Effector CD4-positive, alpha-beta T cell (primary cell): ENCODE data around the gene RBMX2.
A peak's percentile ranks its signal among the peaks of the same experiment; 100 is the strongest.
"Not testable (repeated sequence)": the region's sequence is repeated elsewhere in the genome, so short reads cannot be mapped to it uniquely, and the experiment has no call there.

Experiments
- DNase-seq: peaks from one replicate; pipeline ENCODE4 v3.0.0-alpha.2; 2020
- total RNA-seq: gene quantifications from one replicate; lab custom pipeline; 2026; lab: John Stamatoyannopoulos, UW

The RBMX2 gene
- 24.0 reads per million, percentile 51 among the genes with 10 or more reads in this experiment for total RNA-seq

DNA sequence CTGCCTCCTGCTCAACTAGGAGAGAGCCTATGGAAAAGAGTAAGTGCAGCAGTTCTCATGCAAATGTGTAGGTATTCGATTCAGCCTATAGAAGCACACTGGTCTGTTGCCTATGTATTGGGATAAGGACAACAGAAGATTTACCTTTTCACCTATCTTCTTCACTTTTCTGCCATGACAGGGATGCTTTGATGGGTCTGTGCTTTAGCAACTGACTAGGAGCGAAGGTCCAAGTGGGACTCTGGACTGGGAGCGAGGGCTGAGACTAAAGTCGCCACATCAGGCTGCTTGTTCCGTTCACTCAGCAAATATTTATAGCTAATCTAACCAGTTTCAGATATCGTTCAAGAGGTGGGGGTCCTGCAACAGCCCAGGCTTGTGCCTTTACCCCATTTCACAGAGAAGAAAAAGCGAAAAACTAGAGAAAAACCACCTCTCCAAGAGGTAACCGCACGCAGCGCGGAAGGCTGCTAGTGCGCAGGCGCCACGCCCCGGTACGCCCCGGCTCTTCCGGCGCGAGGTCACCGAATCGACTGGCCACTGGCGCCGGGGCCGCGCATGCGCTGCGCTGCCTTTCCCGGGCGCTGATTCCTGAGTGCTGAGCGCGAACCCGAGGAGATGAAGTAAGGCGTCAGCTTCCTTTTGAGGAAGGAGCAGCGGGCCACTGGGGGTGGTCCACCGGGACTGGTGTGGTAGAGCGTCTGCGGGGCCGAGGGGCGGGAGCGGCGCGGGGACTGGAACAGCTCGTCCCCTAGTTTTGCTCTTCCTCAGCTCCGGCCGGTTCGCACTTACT is at the start of gene RBMX2:
TSS of gene RBMX2 (plus strand) at position 573 of the 793 bp plus-strand sequence. CDS start at position 619, 46 bp downstream.
- DNase-seq, result peak; percentile 58

- DNase-seq, result not testable (repeated sequence)
Measured at GRCh38 chrX:130352050-130352449, 49.7 kb upstream of the RBMX2 start.

GRCh38 chrX:130376077-130376476 is 25.7 kb upstream of the RBMX2 start:
- no peak for DNase-seq

- no peak for DNase-seq
Measured at GRCh38 chrX:130378024-130378669, 23.6 kb upstream of the RBMX2 start.

GRCh38 chrX:130385520-130385919 is 16.3 kb upstream of the RBMX2 start, which contains the start of gene GPR119:
GPR119 (minus strand) TSS chrX:130385674; CDS start chrX:130385447, 227 bp downstream.
- no peak for DNase-seq

DNA sequence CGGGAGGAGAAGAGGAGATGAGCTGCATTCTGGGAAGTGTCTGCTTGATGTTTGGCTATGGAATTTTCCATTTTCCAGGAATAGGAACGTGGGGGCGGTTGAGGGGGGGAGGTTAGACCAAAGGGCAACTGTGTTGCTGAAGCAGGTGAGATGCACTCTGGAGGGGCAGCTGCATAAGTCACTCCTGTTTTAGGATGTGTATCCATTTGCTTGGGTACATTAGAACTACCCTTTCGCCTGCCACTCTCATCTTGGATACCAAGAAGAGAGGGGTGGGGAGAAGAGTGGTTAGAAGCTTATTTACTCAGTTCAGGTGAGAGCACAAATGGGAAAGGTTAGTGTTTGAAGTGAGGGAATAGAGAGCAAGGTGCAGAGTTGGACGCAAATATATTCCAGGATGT is 15.4 kb upstream of the RBMX2 start:
- no peak for DNase-seq

- no peak for DNase-seq
Measured at GRCh38 chrX:130393451-130394074, 8.2 kb upstream of the RBMX2 start.

DNA sequence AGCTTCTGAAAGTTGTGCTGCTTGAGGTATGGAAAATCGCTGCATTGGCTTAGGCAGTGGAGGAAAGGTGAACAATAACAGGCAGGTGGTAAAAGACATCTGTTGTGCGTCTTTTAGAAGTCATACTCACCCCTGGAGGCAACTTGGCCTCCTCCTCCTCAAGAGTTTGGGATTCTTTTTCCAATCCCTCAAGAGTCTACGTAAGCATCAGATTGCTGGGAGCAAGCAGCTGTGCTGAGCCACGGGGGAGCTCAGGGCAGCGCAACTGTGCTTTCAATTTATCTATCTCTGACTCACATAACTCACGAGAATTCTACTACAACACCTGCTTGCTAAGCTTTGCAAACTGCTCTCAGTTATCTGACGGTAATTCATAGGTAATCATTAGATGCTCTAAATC is 6.4 kb upstream of the RBMX2 start:
- DNase-seq, result no peak

DNA sequence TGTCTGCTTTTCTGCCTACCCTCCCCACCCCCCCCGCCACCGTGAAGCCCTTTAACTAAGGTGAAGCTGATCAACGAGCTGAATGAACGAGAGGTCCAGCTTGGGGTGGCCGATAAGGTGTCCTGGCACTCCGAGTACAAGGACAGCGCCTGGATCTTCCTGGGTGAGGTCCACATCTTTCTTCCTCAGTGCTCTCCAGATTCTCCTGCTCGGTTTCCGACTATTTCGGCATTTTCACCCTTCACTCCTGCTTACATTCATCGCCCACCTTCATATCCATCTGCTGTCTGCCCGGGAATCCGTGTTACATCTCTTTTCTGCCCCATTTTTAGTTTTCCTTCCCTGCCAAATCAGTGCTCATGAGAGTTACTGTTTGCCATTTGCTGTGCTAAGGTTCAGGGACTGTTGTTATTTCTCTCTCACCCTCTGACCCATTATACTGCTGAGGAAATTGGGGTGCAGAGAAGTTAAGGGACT is 459 bp downstream of the RBMX2 start:
- DNase-seq, result no peak

GRCh38 chrX:130413415-130413814 is 11.6 kb downstream of the RBMX2 start:
- no peak for DNase-seq

DNA sequence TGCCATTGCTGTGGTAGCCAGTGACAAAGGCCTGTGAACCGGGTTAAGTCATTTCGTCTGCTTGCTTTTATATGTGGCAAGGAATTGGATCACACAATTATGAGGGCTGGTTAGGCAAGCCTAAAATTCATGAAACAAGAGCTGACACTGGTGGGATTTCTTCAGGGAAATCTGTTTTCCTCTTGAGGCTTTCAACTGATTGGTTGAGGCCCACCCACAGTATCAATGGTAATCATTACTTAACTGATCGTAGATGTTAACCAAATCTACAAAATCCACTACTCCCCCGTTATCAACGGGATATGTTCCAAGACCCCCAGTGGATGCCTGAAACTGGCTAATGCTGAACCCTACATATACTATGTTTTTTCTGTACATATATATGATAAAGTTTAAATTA is 13.0 kb downstream of the RBMX2 start:
- DNase-seq, result no peak

GRCh38 chrX:130415201-130415600 is 13.4 kb downstream of the RBMX2 start:
- DNase-seq, result no peak

DNA sequence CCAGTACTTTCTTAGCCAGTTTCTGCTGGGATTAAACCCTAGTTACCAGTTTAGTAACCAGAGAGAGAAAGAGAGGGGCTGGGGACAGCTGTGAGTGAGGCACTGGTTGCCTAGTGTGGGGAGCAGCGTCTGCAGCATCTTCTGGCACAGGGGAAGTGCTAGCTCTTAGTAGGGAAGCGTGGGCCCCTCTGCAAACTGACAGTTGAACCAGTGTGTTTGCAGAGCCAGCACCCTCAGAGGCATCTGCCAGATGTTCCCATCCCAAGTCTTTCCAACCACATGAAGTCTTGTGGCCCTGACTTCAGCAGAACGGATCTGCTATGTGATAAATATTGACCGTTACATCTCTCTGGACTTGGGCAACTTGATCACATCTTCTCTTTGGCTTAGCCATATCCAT is 15.0 kb downstream of the RBMX2 start:
- no peak for DNase-seq

GRCh38 chrX:130418066-130418465 is 16.3 kb downstream of the RBMX2 start:
- DNase-seq, result no peak

GRCh38 chrX:130418740-130419139 is 17.0 kb downstream of the RBMX2 start:
- DNase-seq, result no peak

- DNase-seq, result no peak
Measured at GRCh38 chrX:130419263-130419662, 17.5 kb downstream of the RBMX2 start.

DNA sequence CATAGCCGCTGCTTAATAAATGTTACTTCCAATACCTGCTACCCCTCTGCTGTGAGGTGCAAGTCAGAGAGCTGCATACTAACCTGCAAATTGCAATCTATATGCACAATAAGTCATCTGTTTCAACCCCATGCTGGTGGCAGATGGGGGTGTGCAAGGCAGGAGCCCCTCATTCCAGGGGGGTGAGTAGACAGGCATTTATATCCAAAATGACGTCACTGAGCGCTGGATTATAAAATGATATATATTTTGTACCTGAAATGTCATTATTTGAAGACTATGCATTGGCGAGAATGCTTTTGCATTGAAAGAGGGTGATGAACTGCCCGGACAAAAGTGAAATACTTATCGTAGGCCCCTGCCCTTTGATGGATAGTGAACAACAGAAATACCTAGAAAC is 24.7 kb downstream of the RBMX2 start:
- DNase-seq, result no peak

GRCh38 chrX:130429236-130429635 is 27.4 kb downstream of the RBMX2 start:
- DNase-seq, result not testable (repeated sequence)

DNA sequence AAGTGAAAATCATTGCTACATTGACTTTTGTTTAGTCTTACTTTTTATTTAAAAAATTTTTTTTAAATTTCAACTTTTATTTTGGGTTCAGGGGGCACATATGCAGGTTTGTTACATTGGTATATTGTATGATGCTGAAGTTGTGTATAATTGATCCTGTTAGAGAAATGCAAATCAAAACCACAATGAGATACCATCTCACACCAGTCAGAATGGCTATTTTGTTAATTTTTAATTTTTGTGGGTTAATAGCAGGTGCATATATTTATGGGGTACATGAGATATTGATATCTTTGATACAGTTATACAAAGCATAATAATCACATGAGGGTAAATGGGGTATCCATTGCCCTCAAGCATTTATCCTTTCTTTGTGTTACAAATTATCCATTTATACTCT is 34.1 kb downstream of the RBMX2 start:
- DNase-seq, result no peak

GRCh38 chrX:130437996-130438395 is 36.2 kb downstream of the RBMX2 start:
- not testable (repeated sequence) for DNase-seq

GRCh38 chrX:130443875-130444274 is 42.1 kb downstream of the RBMX2 start:
- DNase-seq, result no peak

GRCh38 chrX:130444641-130445336 is 43.0 kb downstream of the RBMX2 start:
- DNase-seq, result no peak

DNA sequence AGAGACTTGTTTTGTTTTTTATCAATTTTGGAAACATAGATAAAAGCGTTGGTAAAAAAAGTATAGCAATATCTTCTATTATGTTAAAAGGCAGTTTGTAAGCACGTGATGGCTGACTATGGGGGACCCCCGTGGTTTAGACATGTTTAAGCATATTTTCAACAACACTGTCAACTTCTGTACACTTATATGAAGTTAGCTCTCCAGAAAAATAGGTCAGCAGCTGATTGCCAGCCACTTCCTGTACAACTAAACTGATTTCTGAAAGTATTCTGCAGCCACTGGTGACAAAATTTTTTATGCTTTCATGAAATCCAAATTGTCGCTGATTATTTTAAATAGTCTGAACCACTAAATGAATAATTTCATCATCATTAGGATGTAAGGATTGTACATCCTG is 45.2 kb downstream of the RBMX2 start:
- no peak for DNase-seq
